NB4 (cell line): ENCODE results near the gene INPP5D.

Experiments used
- CTCF ChIP-seq: IDR thresholded peaks from one replicate; pipeline ENCODE4 v1.5.1; 2012; ENCODE audit warnings: low read depth, low read length
- POLR2A ChIP-seq: IDR thresholded peaks from 2 replicates; pipeline ENCODE4 v1.6.1; 2011; ENCODE audit warnings: mild to moderate bottlenecking; ENCODE audit not compliant: insufficient read length; ENCODE audit errors: extremely low read depth

DNA sequence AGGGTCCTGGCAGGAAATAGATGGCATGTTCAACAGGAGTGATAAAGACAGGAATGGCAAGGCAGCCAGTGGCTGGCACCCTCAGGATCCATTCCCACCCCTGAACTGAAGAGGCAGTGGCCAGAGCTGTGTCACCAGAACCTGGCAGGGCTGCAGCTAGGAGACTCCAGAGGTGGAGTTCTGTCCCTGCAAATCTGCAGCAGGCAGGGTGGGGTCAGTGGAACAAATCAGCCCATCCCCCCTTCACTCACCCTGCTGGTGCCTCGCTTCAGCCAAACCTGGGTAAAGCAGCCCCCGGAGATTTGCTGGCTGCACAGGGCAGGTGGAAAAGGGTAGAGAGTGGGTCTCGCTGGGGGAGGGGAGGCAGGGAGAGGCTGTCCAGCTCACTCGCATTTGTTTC is 12.7 kb downstream of the INPP5D start:
- TF ChIP-seq CTCF (no peak), POLR2A (no peak)
